GM19455 (cell line): ENCODE results near the gene EPYC.

Experiments
- ATAC-seq: cut with Tn5 transposase; IDR thresholded peaks from one replicate; pipeline ENCODE4 v1.9.1; 2021; ENCODE audit not compliant: unreplicated experiment

EPYC gene

GRCh38 chr12:90915353-90915752 lies 89.4 kb downstream of the EPYC start:
- no peak for ATAC-seq
